Parathyroid adenoma (tissue), 2 donors: Measurements from ENCODE around the gene PTPN1.

ENCODE experiments used
- H2AFZ ChIP-seq: fragments of 300-600 bp; sonication (generic); one replicate; pipeline ENCODE4 v1.7.0; 2017; ENCODE audit warnings: antibody characterized with exemption, mild to moderate bottlenecking
- H3K27ac ChIP-seq: fragments of 300-600 bp; sonication (generic); one replicate; pipeline ENCODE4 v1.7.0; 2017
- H3K27me3 ChIP-seq: fragments of 300-600 bp; sonication (generic); one replicate; pipeline ENCODE4 v1.7.0; 2017; ENCODE audit warnings: low read length; ENCODE audit not compliant: control insufficient read depth, insufficient read depth
- H3K36me3 ChIP-seq: fragments of 300-600 bp; sonication (generic); one replicate; pipeline ENCODE4 v1.7.0; 2017; ENCODE audit warnings: low read length; ENCODE audit not compliant: control insufficient read depth, insufficient read depth
- H3K4me1 ChIP-seq: fragments of 300-600 bp; sonication (generic); one replicate; pipeline ENCODE4 v1.7.0; 2017; ENCODE audit warnings: control low read depth
- H3K4me2 ChIP-seq: fragments of 300-600 bp; sonication (generic); one replicate; pipeline ENCODE4 v1.7.0; 2017; ENCODE audit warnings: low read length
- H3K4me3 ChIP-seq: fragments of 300-600 bp; sonication (generic); one replicate; pipeline ENCODE4 v1.7.0; 2017; ENCODE audit warnings: low read depth, low read length
- H3K79me2 ChIP-seq: fragments of 300-600 bp; sonication (generic); one replicate; pipeline ENCODE4 v1.7.0; 2017; ENCODE audit warnings: control low read depth
- H3K9ac ChIP-seq: fragments of 300-600 bp; sonication (generic); one replicate; pipeline ENCODE4 v1.7.0; 2017; ENCODE audit warnings: mild to moderate bottlenecking
- H3K9me3 ChIP-seq: fragments of 300-600 bp; sonication (generic); one replicate; pipeline ENCODE4 v1.7.0; 2017; ENCODE audit warnings: low read length; ENCODE audit not compliant: control insufficient read depth
- CTCF ChIP-seq: fragments of 300-600 bp; sonication (generic); IDR thresholded peaks from one replicate; pipeline ENCODE4 v1.7.0; 2017; ENCODE audit warnings: antibody characterized with exemption, mild to moderate bottlenecking
- donor health status: primary hyperparathyroidism.

PTPN1 gene

DNA sequence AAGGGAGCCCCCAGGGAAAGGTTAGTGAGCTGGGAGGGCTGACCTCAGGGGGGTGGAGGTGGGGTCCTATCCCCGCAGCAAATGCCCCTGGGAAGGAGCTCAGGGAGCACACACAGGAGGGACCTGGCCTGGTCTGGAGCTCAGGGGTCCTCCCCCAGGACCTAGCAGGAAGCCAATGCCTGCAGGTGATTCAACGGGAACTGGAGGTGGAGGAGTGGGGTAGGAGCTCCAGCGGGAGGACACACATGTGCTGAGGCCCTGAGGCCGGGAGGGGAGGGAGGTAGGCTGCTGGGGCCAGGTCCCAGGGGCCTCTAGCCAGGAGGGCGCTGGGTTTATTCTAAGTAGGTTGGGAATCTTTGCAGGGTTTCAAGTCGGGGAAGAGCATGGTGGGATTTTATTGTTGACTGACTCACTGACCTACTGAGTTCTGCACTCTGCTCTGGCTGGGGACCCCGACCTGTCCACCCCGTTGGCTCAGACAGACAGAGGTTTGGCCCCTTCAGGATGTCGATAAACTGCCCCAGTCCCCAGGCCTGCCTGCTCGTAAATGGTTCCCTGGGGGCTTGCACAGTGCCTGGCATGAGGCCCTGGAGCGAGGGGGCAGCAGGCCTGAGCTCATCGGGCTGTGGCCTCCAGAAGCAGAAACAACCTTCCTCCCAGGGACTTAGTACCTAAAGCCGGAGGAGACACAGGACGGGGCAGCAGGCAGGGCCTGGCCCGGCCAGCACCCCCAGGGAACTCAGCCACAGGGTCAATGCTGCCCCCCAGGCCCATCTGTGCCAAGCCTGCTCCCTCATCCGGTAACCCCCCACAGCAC, 118.9 kb downstream of the PTPN1 start:
- Histone ChIP-seq H3K4me3 (no peak overlapping the region), H3K27me3 (no peaks in the 10 kb centered on the region), H3K4me2 (no peak overlapping the region), H3K79me2 (no peaks in the 10 kb centered on the region), H2AFZ (no peak overlapping the region), H3K9ac (no peak overlapping the region), H3K4me1 (peaks cover 4% of the 10 kb centered on the region), H3K27ac (no peak overlapping the region), H3K36me3 (no peaks in the 10 kb centered on the region), H3K9me3 (no peaks in the 10 kb centered on the region)
- TF ChIP-seq CTCF, result no peak

- Histone ChIP-seq H3K9me3 (no peaks in the 10 kb centered on the region), H3K4me1 (peaks cover 4% of the 10 kb centered on the region), H3K4me3 (no peak overlapping the region), H3K36me3 (no peaks in the 10 kb centered on the region), H3K4me2 (no peak overlapping the region), H3K9ac (no peak overlapping the region), H3K27ac (no peak overlapping the region), H2AFZ (no peak overlapping the region), H3K79me2 (no peaks in the 10 kb centered on the region), H3K27me3 (no peaks in the 10 kb centered on the region)
- no peak for TF ChIP-seq CTCF
Measured at GRCh38 chr20:50629670-50630045, 119.5 kb downstream of the PTPN1 start.

DNA sequence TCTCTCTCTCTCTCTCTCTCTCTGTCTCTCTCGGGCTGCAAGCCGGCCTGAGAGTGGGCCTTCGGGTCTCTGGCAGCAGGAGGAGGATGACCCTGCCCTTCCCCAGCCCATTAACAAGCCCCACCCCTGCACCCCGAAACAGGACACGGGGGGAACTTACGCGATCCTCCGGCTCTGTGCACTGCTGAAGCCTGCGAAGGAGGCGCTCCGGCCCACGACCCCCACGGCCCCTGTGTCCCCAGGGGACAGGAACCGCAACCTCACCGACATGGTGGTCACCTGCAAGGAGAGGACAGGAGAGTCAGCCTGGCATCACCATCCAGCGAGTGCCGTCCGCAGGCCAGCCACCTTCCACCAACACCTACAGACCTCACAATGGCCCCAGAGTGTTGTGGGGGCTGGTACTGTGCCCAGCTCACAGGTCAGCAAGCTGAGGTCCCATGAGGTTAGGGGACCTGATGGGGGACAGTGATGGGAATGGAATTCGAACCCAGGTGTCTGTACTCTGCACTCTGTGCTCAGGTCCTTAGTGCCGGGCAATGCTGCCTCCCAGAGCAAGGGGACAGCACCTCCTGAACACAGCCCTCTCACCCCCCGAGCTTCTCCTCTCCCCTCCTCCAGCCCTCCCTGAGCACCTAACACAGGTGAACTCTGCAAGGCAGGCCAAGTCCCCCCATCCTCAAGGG, 120.5 kb downstream of the PTPN1 start:
- Histone ChIP-seq H3K79me2 (no peaks in the 10 kb centered on the region), H3K4me2 (no peak overlapping the region), H3K36me3 (no peaks in the 10 kb centered on the region), H2AFZ (no peak overlapping the region), H3K27ac (no peak overlapping the region), H3K4me3 (no peak overlapping the region), H3K27me3 (no peaks in the 10 kb centered on the region), H3K9me3 (no peaks in the 10 kb centered on the region), H3K9ac (no peak overlapping the region), H3K4me1 (peaks cover 4% of the 10 kb centered on the region)
- TF ChIP-seq CTCF, result no peak

DNA sequence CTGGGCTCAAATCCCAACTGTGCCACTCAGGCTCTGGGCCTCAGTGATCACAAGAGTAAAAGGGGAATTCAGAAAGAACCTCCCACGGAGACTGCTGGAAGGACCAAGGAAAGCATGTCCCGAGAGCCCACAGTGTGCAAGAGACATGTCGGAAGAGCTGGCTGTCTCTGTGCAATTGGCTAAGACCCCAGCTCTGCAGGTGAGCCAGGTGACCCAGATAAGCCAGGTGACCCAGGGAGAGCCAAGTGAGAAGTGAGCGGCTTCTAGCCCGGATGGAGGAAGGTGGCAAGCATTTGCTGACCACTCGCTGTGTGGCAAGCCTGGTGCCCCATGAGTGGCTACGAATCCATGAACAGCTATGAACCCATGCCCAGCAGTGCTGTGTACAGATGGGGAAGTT, 122.1 kb downstream of the PTPN1 start:
- Histone ChIP-seq H2AFZ (peak overlapping the region; percentile 0), H3K9me3 (no peaks in the 10 kb centered on the region), H3K4me3 (no peak overlapping the region), H3K27me3 (no peaks in the 10 kb centered on the region), H3K4me1 (peaks cover 13% of the 10 kb centered on the region), H3K79me2 (no peaks in the 10 kb centered on the region), H3K9ac (no peak overlapping the region), H3K4me2 (no peak overlapping the region), H3K36me3 (no peaks in the 10 kb centered on the region), H3K27ac (no peak overlapping the region)
- no peak for TF ChIP-seq CTCF
